ENCODE measurements around the gene NUP93.

DNA sequence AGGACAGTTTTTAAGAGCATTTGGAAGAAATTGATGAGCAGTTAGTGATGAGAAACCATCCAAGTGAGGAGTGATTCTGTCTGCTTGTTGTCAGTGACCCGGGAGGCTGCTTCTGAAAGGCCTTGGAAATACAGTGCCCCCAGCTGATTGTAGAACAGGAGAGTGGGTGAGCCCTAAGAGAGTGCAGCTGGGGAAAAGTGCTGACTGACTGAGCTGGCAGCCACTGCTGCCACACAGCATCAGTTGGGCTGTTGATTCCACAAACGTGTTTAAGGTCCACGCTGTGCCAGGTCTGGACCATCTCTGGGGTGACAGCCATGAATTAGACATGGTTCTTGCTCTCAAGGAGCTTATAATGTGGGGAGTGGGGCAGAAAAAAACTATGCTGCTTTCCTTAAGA is 18.9 kb downstream of the NUP93 start:
- TF ChIP-seq, protein P1, sequence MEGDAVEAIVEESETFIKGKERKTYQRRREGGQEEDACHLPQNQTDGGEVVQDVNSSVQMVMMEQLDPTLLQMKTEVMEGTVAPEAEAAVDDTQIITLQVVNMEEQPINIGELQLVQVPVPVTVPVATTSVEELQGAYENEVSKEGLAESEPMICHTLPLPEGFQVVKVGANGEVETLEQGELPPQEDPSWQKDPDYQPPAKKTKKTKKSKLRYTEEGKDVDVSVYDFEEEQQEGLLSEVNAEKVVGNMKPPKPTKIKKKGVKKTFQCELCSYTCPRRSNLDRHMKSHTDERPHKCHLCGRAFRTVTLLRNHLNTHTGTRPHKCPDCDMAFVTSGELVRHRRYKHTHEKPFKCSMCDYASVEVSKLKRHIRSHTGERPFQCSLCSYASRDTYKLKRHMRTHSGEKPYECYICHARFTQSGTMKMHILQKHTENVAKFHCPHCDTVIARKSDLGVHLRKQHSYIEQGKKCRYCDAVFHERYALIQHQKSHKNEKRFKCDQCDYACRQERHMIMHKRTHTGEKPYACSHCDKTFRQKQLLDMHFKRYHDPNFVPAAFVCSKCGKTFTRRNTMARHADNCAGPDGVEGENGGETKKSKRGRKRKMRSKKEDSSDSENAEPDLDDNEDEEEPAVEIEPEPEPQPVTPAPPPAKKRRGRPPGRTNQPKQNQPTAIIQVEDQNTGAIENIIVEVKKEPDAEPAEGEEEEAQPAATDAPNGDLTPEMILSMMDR (IDR thresholded peaks at IDR 0.05), result no peak
- TF ChIP-seq, protein P2, sequence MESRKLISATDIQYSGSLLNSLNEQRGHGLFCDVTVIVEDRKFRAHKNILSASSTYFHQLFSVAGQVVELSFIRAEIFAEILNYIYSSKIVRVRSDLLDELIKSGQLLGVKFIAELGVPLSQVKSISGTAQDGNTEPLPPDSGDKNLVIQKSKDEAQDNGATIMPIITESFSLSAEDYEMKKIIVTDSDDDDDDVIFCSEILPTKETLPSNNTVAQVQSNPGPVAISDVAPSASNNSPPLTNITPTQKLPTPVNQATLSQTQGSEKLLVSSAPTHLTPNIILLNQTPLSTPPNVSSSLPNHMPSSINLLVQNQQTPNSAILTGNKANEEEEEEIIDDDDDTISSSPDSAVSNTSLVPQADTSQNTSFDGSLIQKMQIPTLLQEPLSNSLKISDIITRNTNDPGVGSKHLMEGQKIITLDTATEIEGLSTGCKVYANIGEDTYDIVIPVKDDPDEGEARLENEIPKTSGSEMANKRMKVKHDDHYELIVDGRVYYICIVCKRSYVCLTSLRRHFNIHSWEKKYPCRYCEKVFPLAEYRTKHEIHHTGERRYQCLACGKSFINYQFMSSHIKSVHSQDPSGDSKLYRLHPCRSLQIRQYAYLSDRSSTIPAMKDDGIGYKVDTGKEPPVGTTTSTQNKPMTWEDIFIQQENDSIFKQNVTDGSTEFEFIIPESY (IDR thresholded peaks at IDR 0.05; ENCODE audit: borderline replicate concordance, low read depth), result no peak
- TF ChIP-seq CHD2 (IDR thresholded peaks at IDR 0.05; ENCODE audit: low read length, partially characterized antibody) (no peak), POLR2AphosphoS5 (IDR thresholded peaks at IDR 0.05; ENCODE audit: low read depth, low read length) (no peak), RCOR1 (IDR thresholded peaks at IDR 0.05; ENCODE audit: low read length) (no peak), SMC3 (IDR thresholded peaks at IDR 0.05; ENCODE audit: low read depth, low read length) (no peak)
- TF ChIP-seq, protein P3, sequence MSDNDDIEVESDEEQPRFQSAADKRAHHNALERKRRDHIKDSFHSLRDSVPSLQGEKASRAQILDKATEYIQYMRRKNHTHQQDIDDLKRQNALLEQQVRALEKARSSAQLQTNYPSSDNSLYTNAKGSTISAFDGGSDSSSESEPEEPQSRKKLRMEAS (IDR thresholded peaks at IDR 0.05; ENCODE audit: low read depth), result no peak
